ENCODE data around the gene TFF1.

DNA sequence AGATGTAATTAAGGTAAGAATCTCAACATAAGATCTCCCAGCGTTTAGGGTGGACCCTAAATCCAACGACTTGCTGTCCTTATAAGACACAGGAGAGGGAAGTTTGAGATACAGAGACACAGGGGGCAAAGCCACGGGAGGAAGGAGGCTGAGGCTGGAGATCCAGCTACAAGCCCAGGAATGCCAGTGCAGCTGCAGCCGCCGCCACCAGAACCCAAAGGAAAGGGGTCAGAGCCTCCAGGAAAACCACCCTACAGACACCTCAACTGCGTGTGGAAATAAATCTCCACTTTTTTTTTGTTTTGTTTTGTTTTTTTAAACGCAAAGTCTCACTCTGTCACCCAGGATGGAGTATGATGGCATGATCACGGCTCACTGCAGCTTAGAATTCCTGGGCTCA is 12.1 kb upstream of the TFF1 start:
- TF ChIP-seq SIN3A (IDR thresholded peaks at IDR 0.05; ENCODE audit: borderline replicate concordance, insufficient read depth, low read length) (no peak), POLR2AphosphoS5 (IDR thresholded peaks at IDR 0.05; ENCODE audit: low read depth, low read length) (no peak), FOXP2 (optimal IDR thresholded peaks at IDR 0.05; ENCODE audit: borderline replicate concordance, extremely low read depth, extremely low read length, insufficient read depth) (no peak)
